Measurements from ENCODE around the gene HOXA1.
"Not testable (repeated sequence)": the region's sequence is repeated elsewhere in the genome, so short reads cannot be mapped to it uniquely, and the experiment has no call there.

The HOXA1 gene

GRCh38 chr7:27062946-27063345, 32.9 kb downstream of the HOXA1 start:
- TF ChIP-seq, protein P1, sequence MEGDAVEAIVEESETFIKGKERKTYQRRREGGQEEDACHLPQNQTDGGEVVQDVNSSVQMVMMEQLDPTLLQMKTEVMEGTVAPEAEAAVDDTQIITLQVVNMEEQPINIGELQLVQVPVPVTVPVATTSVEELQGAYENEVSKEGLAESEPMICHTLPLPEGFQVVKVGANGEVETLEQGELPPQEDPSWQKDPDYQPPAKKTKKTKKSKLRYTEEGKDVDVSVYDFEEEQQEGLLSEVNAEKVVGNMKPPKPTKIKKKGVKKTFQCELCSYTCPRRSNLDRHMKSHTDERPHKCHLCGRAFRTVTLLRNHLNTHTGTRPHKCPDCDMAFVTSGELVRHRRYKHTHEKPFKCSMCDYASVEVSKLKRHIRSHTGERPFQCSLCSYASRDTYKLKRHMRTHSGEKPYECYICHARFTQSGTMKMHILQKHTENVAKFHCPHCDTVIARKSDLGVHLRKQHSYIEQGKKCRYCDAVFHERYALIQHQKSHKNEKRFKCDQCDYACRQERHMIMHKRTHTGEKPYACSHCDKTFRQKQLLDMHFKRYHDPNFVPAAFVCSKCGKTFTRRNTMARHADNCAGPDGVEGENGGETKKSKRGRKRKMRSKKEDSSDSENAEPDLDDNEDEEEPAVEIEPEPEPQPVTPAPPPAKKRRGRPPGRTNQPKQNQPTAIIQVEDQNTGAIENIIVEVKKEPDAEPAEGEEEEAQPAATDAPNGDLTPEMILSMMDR (IDR thresholded peaks at IDR 0.05; ENCODE audit: low read depth, low read length), result no peak
- no peak overlapping the region for H3K4me3 ChIP-seq (ENCODE audit: low read depth, low read length)

DNA sequence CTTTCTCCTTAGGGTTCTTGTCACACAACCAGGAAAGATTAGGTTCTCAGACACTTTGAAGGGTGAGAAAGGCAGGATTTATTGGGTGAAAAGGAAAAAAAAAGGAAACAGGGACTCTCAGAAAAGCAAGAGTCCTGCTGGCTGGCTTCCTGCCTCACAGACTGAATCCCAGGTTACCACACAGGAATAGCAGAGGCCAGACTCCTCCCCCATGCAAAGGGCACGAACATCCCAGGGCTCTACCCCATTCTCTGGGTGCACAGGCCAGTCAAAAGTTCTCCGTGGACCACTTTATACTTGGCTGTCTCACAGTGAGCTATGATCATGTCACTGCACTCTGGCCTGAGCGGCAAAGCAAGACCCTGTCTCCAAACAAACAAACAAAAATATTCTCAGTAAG, 42.6 kb downstream of the HOXA1 start:
- TF ChIP-seq, protein P1 (IDR thresholded peaks at IDR 0.05; ENCODE audit: low read depth, low read length), result no peak
- H3K4me3 ChIP-seq (ENCODE audit: low read depth, low read length), result no peak overlapping the region

DNA sequence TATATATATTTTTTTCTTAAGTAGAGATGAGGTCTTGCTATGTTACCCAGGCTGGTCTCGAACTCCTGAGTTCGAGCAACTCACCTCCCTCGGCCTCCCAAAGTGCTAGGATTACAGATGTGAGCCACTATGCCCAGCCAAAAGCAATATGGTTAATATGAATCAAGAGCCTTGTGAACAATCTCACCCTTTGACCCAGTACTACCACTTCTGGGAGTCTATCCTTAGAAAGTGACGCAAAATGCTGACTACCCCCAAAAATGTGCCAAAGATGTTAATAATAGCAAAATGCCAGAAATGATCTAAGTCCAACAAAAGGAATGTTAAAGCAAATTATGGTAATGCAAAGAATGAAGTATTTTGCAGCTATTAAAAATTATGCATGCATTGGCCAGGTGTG, 44.3 kb downstream of the HOXA1 start:
- TF ChIP-seq, protein P1 (IDR thresholded peaks at IDR 0.05; ENCODE audit: low read depth, low read length), result no peak
- H3K4me3 ChIP-seq (ENCODE audit: low read depth, low read length), result no peak overlapping the region

- no peak overlapping the region for H3K4me3 ChIP-seq (ENCODE audit: low read depth, low read length)
- TF ChIP-seq, protein P1 (IDR thresholded peaks at IDR 0.05; ENCODE audit: low read depth, low read length), result no peak
These were observed 47.4 kb downstream of the HOXA1 start for GRCh38 chr7:27048438-27048837.

DNA sequence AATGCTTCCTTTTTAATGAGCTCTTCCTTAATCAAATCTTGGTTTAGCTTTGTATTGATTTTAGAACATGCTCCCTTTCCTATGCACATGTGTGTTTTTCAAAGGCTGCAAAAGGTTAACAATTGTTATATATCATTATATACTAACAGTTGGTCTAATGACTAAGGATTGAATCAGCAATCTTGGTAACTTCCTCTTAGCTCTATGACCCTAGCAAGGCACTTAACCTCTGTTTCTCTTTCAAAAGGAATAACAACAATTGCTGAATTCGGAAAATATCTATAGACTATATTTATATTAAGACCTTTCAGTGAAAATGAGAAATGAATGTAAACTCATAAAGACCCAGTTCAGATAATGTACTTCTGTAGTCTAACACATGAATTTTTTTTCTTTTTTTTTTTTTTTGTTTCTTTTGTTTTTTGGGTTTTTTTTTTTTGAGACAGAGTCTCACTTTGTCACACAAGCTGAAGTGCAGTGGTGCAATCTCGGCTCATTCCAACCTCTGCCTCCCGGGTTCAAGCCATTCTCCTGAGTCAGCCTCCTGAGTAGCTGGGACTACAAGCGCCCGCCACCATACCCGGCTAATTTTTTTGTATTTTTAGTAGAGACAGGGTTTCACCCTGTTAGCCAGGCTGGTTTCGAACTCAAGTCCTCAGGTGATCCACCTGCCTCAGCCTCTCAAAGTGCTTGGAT, 48.8 kb downstream of the HOXA1 start:
- H3K4me3 ChIP-seq (ENCODE audit: low read depth, low read length), result no peak overlapping the region; the same call in 1 of the 2 replicates
- TF ChIP-seq, protein P1 (IDR thresholded peaks at IDR 0.05; ENCODE audit: low read depth, low read length), result no peak

DNA sequence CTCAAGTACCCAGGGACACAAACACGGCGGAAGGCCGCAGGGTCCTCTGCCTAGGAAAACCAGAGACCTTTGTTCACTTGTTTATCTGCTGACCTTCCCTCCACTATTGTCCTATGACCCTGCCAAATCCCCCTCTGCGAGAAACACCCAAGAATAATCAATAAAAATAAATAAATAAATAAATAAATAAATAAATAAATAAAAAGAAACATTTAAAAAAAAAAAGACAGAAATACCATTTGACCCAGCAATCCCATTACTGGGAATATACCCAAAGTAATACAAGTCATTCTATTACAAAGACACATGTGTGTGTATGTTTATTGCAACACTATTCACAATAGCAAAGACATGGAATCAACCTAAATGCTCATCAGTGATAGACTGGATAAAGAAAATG, 49.8 kb downstream of the HOXA1 start:
- H3K4me3 ChIP-seq (ENCODE audit: low read depth, low read length), result not testable (repeated sequence)

GRCh38 chr7:27045066-27045465, 50.7 kb downstream of the HOXA1 start:
- not testable (repeated sequence) for H3K4me3 ChIP-seq (ENCODE audit: low read depth, low read length)
